ENCODE results near the gene SLF2.

DNA sequence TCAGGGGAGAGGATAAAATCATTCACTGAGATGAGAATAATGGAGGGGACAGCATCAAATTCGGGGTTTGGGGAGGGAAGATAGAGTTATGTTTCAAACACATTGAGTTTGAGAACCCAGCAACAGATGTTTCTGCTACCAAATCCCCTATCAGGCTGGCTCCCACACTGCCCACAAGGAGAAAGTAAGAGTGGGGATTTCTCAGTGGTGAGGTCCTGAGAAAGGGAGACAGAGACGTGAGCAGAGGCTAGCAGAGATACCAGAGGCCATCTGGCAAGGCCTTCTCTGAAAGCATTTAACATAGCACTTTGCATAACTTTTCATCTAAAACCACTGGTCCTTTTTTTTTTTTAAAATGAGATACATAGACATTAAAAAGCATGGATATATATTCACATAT lies 7.8 kb upstream of the SLF2 start:
- no peak for TF ChIP-seq POLR2A (IDR thresholded peaks at IDR 0.05)
- no peak for TF ChIP-seq CTCF (IDR thresholded peaks at IDR 0.05 in 8 of 11, conservative IDR thresholded peaks at IDR 0.05 in 3 of 11)
